GM15510 (cell line): ENCODE data around the gene EZR.
A peak's percentile ranks its signal among the peaks of the same experiment; 100 is the strongest.

Source experiments
- POLR2A ChIP-seq: IDR thresholded peaks from 3 replicates; pipeline ENCODE4 v1.6.1; 2011; ENCODE audit warnings: borderline replicate concordance; ENCODE audit not compliant: insufficient read length; ENCODE audit errors: extremely low read depth

EZR gene

DNA sequence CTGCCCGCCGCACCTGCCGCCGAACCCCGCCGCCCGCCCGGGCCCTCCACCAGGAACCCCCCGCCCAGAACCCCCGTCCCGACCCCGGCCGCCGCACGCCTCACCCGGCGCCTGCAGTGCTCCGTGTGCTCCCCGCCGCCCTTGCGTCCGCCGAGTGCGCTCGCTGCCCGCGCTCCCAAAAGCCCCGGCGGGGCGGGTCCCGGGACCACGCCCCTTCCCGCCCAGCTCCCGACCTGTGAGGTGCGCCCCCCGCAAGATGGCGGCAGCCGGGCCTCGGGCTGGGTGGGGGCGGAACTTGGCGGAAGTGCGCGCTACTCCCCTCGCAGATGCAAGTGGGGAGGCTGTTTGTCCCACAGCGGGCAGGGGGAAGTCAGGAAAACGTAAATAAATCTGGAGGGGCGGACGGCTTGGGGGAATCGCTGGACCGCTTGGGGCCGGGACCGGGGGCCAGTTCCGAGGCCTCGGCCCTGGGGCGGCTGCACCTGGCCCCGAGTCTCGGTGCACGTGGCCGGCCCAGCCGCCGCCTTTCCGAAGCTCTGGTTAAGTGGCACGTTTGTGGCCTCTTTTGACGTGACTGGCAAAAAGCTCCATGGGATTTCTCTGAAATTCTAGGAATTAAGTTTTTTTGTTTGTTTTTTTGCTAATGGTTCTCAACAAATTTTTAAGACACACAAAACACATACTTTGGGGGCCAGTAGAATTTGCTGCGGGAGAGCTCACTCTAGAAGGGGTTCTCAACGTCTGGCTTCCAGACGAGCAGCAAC, at the start of gene EZR:
EZR (minus strand) TSS at position 156 of the 764 bp plus-strand sequence. CDS start 1,275 bp downstream, outside the sequence.
- peak; percentile 97 for TF ChIP-seq POLR2A

DNA sequence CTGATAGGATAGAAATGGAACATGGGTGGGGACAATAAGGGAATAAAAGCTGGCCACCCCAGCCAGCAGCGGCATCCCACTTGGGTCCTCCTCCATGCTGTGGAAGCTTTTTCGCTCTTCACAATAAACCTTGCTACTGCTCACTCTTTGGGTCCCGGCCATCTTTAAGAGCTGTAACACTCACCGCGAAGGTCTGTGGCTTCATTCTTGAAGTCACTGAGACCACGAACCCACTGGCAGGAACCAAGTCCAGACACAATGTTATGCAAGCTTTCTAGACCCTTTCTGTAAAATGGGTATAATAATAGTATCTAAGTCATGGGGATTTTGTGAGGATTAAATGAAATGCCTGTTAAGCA, 48.9 kb upstream of the EZR start:
- no peak for TF ChIP-seq POLR2A

DNA sequence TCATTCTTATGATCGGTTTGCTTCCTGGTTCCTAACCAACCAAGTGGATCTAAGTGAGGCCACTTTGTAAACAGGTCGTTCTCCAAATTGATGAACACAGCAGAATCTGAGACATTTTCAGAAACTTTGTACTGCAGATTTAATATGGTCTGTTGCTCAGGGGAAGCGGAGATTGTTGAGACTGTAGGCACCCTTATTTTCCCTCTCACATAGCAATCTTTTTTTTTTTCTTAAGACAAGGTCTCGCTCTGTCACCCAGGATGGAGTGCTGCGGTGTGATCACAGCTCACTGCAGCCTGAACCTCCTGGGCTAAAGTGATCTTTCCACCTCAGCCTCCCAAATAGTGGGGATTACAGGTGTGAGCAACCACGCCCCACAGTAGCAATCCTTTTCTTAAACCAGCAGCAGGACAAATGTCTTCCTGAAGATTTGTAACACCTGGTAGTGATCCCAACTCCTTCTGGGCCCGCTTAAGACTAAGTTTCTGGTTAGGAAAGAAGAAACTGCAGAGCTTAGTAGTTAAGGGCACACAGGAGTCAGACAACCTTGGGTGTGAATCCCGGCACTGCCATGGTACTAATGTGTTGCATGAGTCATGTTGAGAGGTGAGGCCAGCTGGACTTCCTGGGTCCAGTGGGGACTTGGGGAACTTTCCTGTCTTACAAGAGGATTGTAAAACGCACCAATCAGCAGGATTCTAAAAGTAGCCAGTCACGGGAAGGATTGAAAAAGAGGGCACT, 48.4 kb upstream of the EZR start:
- TF ChIP-seq POLR2A = no peak

DNA sequence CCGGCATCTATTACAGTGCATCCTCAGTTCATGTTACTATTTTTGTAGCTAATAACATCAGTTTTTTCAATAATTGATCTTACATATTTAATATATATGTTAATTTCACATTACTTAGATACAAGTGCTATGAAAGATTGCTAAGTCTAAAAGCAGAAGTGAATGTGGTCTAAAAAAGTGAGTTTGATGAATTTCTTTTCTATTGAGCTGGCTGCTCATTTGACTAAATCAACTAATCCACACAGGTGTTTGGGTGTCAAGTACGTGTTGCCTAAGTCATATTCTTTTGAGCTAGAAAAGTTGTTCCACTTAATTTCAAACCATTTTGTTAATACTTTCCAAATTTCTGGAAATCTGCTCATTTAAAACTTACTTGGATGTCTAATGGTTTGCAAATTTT, 46.6 kb upstream of the EZR start:
- TF ChIP-seq POLR2A = no peak

DNA sequence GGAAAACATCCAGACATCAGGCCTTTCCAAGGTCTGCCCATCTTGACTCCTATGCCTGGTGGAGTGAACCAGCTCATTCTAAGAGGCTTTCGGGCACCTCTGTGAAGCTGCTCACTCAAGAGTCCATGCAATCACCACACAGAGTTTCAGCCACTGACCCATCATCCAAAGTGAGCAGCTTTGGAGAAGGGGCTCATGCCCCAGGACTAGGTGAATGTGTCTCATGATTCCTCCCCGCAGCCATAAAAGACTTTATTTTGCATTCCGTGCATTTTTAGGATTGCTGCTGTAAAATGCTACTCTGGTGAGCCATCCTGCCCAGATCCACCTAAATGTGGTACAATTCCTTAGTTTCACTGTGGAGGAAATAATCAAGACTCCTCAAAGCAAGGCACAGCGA, 44.5 kb upstream of the EZR start:
- no peak for TF ChIP-seq POLR2A

DNA sequence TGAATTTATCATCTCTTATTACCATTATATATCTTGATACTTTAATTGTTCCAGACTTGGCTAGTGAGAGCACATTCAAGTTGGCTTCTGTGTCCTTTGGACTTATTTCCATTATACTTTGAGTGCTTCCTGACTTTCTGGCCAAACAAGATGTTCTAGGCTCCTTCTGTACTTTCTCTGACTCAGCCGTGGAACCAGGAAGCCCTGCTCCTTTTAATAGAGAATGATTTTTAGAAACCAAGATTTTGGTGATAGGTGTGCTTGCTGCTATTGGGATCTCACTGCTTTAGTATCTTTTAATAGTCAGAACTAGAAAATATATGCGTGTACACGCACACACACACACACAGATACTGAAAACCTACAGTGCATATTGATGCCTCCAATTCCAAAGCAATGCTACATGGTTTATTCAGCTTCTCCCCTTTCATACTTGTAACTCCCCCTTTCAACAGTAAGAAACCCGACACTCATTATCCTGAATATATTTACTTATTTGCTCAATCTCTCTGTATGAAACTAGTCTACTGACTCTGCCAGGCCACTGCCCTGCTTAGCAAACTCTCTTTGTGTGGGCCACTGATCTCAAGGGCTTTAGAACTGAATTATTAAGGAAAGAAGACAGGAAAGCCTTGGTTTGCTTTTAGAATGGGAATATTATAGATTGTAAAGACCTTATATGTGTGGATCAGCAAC, 42.7 kb upstream of the EZR start:
- TF ChIP-seq POLR2A = no peak

DNA sequence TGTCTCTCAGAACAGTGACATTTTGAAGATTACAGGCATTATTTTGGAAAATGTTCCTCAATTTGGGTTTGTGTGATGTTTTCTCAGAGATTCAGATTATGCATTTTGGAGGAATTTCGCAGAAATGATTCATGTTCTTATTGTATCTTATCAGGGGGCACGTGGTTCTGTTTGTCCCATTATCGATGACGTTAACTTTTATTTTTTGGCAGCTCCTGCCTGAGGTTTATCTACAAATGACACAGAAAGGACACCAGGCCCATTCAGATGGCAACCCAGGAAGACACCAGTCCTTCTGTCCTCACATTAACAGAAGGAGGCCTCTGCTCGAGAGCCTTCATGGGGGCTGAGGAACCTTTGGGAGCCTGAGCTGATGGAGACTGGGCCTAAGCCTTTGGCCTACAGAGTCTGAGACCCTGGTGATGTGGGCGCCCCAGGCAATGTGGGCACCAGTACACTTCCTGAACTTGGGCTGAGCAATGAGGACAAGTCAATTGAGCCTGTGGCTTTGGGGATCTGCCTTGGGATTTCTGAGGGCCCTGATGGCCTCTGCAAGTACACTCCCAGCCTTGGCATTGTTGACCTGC, 41.2 kb upstream of the EZR start:
- TF ChIP-seq POLR2A = no peak

DNA sequence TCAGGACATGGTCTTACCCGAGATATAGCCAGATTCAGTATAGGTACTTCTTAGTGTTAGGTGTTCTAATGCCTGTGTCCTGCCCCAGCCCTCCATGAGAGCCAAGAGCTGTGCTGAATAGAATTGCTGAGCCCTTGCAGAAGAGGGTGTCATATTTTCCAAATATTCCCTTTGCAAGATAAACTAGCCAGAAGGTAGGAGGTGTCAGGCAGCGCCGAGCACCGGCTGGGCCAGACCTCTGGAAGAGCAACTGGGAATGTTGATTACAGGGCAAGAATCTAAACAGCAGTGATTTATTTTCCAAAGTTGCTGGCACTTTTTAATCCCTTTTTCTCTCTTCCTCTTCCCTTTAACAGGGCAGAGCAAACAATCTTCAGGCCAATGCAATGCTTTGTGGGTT, 37.1 kb upstream of the EZR start:
- TF ChIP-seq POLR2A = no peak

DNA sequence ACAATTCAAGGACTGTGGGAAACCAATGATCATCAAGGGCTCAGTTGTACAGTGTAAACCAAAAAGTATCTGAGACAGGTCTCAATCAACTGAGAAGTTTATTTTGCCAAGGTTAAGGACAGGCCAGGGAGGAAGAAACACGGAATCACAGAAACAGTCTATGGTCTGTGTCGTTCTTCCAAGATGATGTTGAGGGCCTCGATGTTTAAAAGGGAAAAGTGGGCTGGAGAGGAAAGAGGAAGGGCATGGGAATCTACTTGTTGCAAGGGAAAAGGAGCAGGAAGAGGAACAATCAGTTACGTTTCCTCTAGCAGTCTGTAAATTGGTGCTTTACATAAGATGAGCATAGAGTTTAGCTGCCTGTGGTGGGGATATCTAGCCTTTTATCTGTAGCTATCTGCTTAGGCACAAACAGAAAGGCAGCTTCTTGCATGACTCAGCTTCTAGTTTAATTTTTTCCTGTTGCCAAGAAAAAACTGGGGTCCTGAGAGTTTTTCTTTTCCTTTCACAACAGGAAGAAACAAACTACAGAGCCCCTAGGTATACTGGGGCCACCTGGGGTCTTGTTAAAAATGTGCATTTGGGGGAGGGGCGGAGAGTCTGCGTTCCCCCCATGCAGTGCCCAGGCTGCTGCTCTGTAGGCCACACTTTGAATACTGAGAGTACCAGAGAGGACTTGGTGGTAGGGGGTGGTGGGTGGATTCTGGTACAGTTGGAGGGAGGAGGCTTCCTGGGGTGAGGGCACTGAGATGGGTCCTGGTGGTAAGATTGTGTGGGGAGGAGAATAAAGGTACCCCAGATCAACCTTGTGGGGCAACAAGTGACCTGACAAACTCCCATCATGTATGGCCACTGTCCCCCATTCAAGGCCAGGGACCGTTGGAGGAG, 35.3 kb upstream of the EZR start:
- no peak for TF ChIP-seq POLR2A

DNA sequence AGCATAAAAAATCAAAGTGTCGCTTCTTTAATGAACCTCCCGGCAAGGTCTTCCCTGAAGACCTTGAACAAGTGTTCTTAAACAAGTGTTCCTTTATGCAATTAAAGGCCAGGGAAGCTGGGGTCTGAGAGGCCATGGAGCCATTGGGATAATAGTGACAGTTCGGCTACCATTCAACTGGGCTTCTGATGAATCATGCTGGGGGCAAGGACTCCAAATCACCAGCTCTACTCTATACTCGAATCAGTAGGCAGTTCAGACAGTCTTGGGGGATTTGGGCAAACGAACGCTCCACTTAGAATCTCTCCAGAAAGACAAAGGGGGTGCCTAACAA, 34.7 kb upstream of the EZR start:
- TF ChIP-seq POLR2A = no peak

DNA sequence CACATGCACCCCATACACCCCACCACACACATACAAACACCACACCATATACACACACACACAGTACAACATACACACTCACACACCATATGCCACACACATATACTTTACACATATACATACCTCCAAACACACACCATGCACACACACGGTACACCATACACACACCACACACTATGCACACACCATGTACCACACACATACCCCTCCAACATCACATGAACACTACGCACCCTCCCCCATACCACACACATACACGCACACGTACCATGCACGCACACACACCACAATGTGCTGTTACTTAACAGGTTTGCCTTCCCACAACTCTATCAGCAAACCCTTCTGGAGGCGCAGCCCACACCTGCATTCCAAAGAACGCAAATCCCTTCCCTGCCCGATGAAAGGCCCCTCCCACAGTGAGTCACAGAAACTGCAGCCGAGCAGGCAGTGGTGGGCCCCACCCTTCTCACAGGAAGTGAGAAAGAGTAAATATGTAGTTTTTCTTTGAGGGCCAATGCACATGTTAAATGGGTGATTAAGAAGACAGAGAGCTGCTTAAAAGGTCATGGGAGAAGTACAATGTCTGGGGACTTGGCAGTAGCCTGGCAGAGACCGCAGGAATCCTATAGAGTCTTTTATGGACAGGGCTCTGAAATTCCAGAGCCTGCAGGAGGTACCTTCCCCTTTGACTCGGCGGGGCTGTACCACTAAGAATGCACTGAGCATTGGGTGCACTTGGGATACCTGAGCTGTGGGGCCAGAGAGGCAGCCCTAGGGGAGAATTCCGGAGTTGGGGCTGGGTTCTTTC, 34.1 kb upstream of the EZR start:
- TF ChIP-seq POLR2A = no peak

DNA sequence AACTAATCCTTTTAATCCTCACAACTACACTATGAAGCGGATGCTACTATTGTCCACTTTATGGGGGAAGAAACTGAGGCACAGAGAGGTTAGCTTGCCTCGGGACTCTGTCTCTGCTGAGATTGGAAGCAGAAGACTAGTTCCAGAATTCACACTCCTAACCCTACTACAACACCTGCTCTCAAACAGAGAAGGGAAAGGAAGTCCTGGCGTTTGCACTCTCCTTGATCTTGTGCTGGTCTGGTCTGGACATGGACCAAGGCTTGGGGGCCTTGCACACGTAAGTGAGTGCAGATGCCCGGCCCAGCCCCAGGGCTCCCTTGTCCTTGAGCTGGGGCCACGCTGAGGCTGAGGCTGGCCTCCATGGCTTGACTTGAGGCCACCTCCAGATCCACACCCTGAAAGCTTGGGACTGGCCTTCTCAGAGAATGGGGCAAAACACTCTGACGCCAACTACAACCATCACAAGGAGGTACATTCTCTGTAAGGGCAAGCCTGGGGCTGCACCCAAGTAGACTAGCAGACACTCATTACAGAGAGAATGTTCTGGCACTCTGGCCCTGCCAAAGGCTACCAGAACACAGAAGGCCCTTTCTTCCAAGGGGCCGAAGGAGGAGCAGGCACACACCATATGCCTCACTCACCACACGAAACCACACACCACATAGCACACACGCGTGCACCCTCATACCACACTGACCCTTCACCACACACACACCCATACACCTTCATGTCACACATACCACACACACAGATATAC, 33.3 kb upstream of the EZR start:
- no peak for TF ChIP-seq POLR2A

DNA sequence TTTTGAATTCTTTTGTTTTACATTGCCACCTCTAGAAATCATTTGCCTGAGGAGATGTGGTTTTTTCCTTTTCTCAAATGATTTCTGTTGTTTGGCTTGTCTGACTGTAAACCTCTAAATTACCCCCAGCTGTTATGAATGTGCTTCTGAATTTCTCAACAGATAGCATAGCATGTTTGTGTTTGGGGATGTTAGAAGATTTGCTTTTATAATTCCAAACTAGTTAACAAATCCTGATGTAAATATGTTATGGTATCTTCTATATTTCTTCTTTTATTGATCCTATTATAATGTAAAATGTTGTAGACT, 31.6 kb upstream of the EZR start:
- no peak for TF ChIP-seq POLR2A
